ENCODE data around the gene TNNI3K. TPM values are rescaled to one million over a fixed set of nuclear protein-coding genes. Genes with fewer than 3 reads are reported as not detected.

TNNI3K gene
- total and polyA plus RNA-seq, 2 of the 8 experiments (the other 6 are each of a cell fraction or from before 2014, with no cell fraction given) = 0.41 to 0.48 TPM

DNA sequence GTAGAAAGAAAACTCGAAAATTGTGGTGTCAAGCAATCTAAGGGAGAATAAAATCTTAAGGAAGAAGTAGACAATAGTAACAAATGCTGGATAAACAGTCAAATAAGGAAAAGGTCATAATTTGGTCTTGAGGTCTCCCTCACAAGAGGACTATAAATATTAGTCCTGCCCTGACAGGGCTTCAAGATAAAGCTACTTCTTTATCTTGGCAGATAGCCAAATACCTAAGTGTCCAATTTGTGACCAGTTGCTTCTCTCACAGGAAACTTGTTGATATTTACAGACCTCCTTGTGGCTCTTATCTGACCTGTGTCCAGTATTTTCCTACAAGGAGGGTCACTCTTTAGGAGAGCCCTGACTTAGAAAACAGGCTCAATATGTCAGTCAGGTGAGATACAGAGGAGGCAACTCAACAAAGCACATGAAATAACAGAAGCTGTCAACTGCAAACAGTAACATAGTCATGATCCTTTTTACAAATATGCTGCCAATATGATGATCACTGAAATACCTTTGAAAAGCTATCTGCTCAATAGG is 88.8 kb downstream of the TNNI3K start:
- Histone ChIP-seq H3K23ac (ENCODE audit: insufficient read length) (no peak overlapping the region), H3K23me2 (ENCODE audit: low read depth, low read length) (no peaks in the 10 kb centered on the region), H3K18ac (ENCODE audit: extremely low read depth, low read length) (no peak overlapping the region), H2BK20ac (ENCODE audit: low read length) (no peak overlapping the region), H2BK12ac (ENCODE audit: low read depth, low read length) (no peak overlapping the region), H3K4me3 (ENCODE audit: extremely low read depth in 1 of 4, insufficient read depth in 2 of 4, low read depth in 3 of 4, low read length in 4 of 4) (no peak overlapping the region), H3K79me2 (ENCODE audit: control insufficient read depth in 1 of 2, insufficient read depth in 2 of 2, low read length in 2 of 2) (no peaks in the 10 kb centered on the region), H3K9me3 (ENCODE audit: insufficient read depth in 2 of 2, low read depth in 1 of 2, low read length in 1 of 2) (no peaks in the 10 kb centered on the region), H3K9ac (replicated peaks in 1 of 4; ENCODE audit: extremely low read depth in 1 of 4, low read depth in 3 of 4, low read length in 3 of 4) (no peak overlapping the region), H3K4ac (replicated peaks; ENCODE audit: insufficient read length, low read depth, low read length) (no peak overlapping the region), H3K79me1 (ENCODE audit: low read depth, low read length) (no peaks in the 10 kb centered on the region), H4K91ac (replicated peaks; ENCODE audit: insufficient read length, low read length) (no peak overlapping the region), H3K27me3 (replicated peaks in 1 of 4; ENCODE audit: control insufficient read depth in 3 of 4, extremely low read depth in 1 of 4, insufficient read depth in 3 of 4, low read length in 3 of 4) (no peaks in the 10 kb centered on the region), H2BK120ac (replicated peaks; ENCODE audit: low read depth, low read length) (no peak overlapping the region), H2BK5ac (ENCODE audit: low read depth, low read length) (no peak overlapping the region), H3K4me2 (ENCODE audit: insufficient read depth in 1 of 2, low read depth in 2 of 2, low read length in 2 of 2) (no peak overlapping the region), H2AK5ac (ENCODE audit: low read depth, low read length) (no peak overlapping the region), H4K8ac (ENCODE audit: extremely low read depth, insufficient read depth, low read length) (no peak overlapping the region), H3K14ac (ENCODE audit: insufficient read length) (no peak overlapping the region), H3K27ac (ENCODE audit: low read depth, low read length) (no peak overlapping the region), H4K20me1 (replicated peaks in 1 of 2; ENCODE audit: control insufficient read depth in 1 of 2, insufficient read depth in 2 of 2, low read length in 2 of 2) (no peaks in the 10 kb centered on the region), H3K4me1 (replicated peaks in 1 of 4; ENCODE audit: control insufficient read depth in 3 of 4, insufficient read depth in 4 of 4, low read length in 3 of 4) (no peaks in the 10 kb centered on the region), H2AFZ (ENCODE audit: low read length) (no peak overlapping the region), H2BK15ac (ENCODE audit: low read length) (no peak overlapping the region), H4K5ac (ENCODE audit: insufficient read length, low read depth, low read length) (no peak overlapping the region), H3K56ac (replicated peaks; ENCODE audit: insufficient read length, low read depth, low read length) (no peak overlapping the region), H3K36me3 (ENCODE audit: control insufficient read depth in 2 of 4, insufficient read depth in 4 of 4, low read length in 3 of 4) (no peaks in the 10 kb centered on the region)
- CTCF ChIA-PET (ENCODE audit: partially characterized antibody) = no interaction called here
- no peak for FAIRE-seq
- DNase-seq (ENCODE audit: low read depth in 1 of 2, low spot score in 2 of 2) = no peak
- WGBS, 2 experiments (ENCODE audit: extremely low coverage in 1 of 2, insufficient coverage in 1 of 2, insufficient read length in 1 of 2, insufficient replicate concordance in 2 of 2, low coverage in 1 of 2, low lambda C conversion rate in 2 of 2, missing lambda C conversion rate in 1 of 2) = 91% methylated on average over 1 of the region's 1 CpG; no CpG with 5 or more reads in 1 of the 2 experiments
- POLR2A ChIA-PET (ENCODE audit: partially characterized antibody) = no interaction called here
- no peak for TF ChIP-seq RFX5 (IDR thresholded peaks at IDR 0.05; ENCODE audit: borderline replicate concordance, low read depth, low read length)
- TF ChIP-seq TBP (IDR thresholded peaks at IDR 0.05; ENCODE audit: low read depth, low read length) = no peak
- TF ChIP-seq RBBP5 (IDR thresholded peaks at IDR 0.05; ENCODE audit: borderline replicate concordance, low read depth, low read length) = no peak
- TF ChIP-seq KDM5A (IDR thresholded peaks at IDR 0.05; ENCODE audit: low read length) = no peak
- TF ChIP-seq, protein P1, sequence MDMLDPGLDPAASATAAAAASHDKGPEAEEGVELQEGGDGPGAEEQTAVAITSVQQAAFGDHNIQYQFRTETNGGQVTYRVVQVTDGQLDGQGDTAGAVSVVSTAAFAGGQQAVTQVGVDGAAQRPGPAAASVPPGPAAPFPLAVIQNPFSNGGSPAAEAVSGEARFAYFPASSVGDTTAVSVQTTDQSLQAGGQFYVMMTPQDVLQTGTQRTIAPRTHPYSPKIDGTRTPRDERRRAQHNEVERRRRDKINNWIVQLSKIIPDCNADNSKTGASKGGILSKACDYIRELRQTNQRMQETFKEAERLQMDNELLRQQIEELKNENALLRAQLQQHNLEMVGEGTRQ (IDR thresholded peaks at IDR 0.05; ENCODE audit: low read length) = no peak
- TF ChIP-seq JUND (IDR thresholded peaks at IDR 0.05; ENCODE audit: low read length) = no peak
- no peak for TF ChIP-seq TEAD4 (IDR thresholded peaks at IDR 0.05; ENCODE audit: low read depth, low read length)
- no peak for TF ChIP-seq SIN3A (conservative IDR thresholded peaks at IDR 0.05 in 1 of 2, IDR thresholded peaks at IDR 0.05 in 1 of 2; ENCODE audit: low read depth in 1 of 2, low read length in 2 of 2)
- TF ChIP-seq EGR1 (IDR thresholded peaks at IDR 0.05; ENCODE audit: borderline replicate concordance, low read depth, low read length) = no peak
- TF ChIP-seq TAF1 (IDR thresholded peaks at IDR 0.05; ENCODE audit: low read depth, low read length) = no peak
- no peak for TF ChIP-seq RAD21 (IDR thresholded peaks at IDR 0.05 in 1 of 2, conservative IDR thresholded peaks at IDR 0.05 in 1 of 2; ENCODE audit: low read depth in 2 of 2, low read length in 2 of 2)
- TF ChIP-seq CBX8 (IDR thresholded peaks at IDR 0.05; ENCODE audit: borderline replicate concordance, low read depth, low read length) = no peak
- TF ChIP-seq SAP30 (IDR thresholded peaks at IDR 0.05; ENCODE audit: insufficient read depth, insufficient replicate concordance, low read length) = no peak

All from H1 (cell line).